HepG2 (cell line): ENCODE data around the gene PHF13. TPM values are rescaled to one million over a fixed set of nuclear protein-coding genes. Genes with fewer than 3 reads are reported as not detected.
A peak's percentile ranks its signal among the peaks of the same experiment; 100 is the strongest.

Experiments used
- BCL3 ChIP-seq: sonication (generic); formaldehyde crosslinking; IDR thresholded peaks from 2 replicates; pipeline ENCODE4 v1.5.1; 2020; ENCODE audit warnings: mild to moderate bottlenecking, missing genetic modification reagents, moderate library complexity
- DR1 ChIP-seq: sonication (generic); formaldehyde crosslinking; IDR thresholded peaks from 2 replicates; pipeline ENCODE4 v1.8.0; 2021; ENCODE audit warnings: mild to moderate bottlenecking, missing genetic modification reagents, inconsistent platforms
- DZIP1 ChIP-seq: sonication (generic); formaldehyde crosslinking; IDR thresholded peaks from 2 replicates; pipeline ENCODE4 v1.5.0; 2020; ENCODE audit warnings: mild to moderate bottlenecking, missing genetic modification reagents
- ISX ChIP-seq: sonication (generic); formaldehyde crosslinking; conservative IDR thresholded peaks from 2 replicates; pipeline ENCODE4 v1.5.0; 2020; ENCODE audit warnings: missing genetic modification reagents
- KLF9 ChIP-seq: IDR thresholded peaks from 2 replicates; pipeline ENCODE4 v1.6.1; 2016; ENCODE audit warnings: low read depth
- KMT2B ChIP-seq: IDR thresholded peaks from 2 replicates; pipeline ENCODE4 v1.6.1; 2016; ENCODE audit warnings: missing genetic modification reagents, missing compliant biosample characterization
- LBX2 ChIP-seq: sonication (generic); formaldehyde crosslinking; IDR thresholded peaks from 2 replicates; pipeline ENCODE4 v1.5.0; 2020; ENCODE audit warnings: missing genetic modification reagents, mild to moderate bottlenecking, borderline replicate concordance
- PITX1 ChIP-seq: sonication (generic); formaldehyde crosslinking; IDR thresholded peaks from 2 replicates; pipeline ENCODE4 v1.5.1; 2020; ENCODE audit warnings: mild to moderate bottlenecking, missing genetic modification reagents
- RBAK ChIP-seq: sonication (generic); formaldehyde crosslinking; IDR thresholded peaks from 2 replicates; pipeline ENCODE4 v1.5.1; 2020; ENCODE audit warnings: mild to moderate bottlenecking, missing genetic modification reagents
- TFE3 ChIP-seq: IDR thresholded peaks from 2 replicates; pipeline ENCODE4 v1.6.1; 2016
- ZBTB26 ChIP-seq: IDR thresholded peaks from 2 replicates; pipeline ENCODE4 v1.6.1; 2016; ENCODE audit warnings: missing compliant biosample characterization, missing genetic modification reagents, borderline replicate concordance
- ZFP36L2 ChIP-seq: sonication (generic); formaldehyde crosslinking; IDR thresholded peaks from 2 replicates; pipeline ENCODE4 v1.4.0; 2020; ENCODE audit warnings: missing genetic modification reagents
- ZKSCAN1 ChIP-seq: fragments of 150-350 bp; IDR thresholded peaks from 2 replicates; pipeline ENCODE4 v1.6.1; 2014; ENCODE audit warnings: low read length
- ZNF280B ChIP-seq: sonication (generic); formaldehyde crosslinking; IDR thresholded peaks from 2 replicates; pipeline ENCODE4 v1.5.0; 2020; ENCODE audit warnings: missing genetic modification reagents, mild to moderate bottlenecking, borderline replicate concordance
- ZNF354B ChIP-seq: sonication (generic); formaldehyde crosslinking; IDR thresholded peaks from 2 replicates; pipeline ENCODE4 v1.8.0; 2022; ENCODE audit warnings: mild to moderate bottlenecking, missing genetic modification reagents
- ZNF616 ChIP-seq: sonication (generic); formaldehyde crosslinking; IDR thresholded peaks from 2 replicates; pipeline ENCODE4 v1.5.0; 2020; ENCODE audit warnings: low read depth, mild to moderate bottlenecking, missing genetic modification reagents
- ZNF747 ChIP-seq: sonication (generic); formaldehyde crosslinking; IDR thresholded peaks from 2 replicates; pipeline ENCODE4 v1.8.1; 2023; ENCODE audit warnings: missing genetic modification reagents, mild to moderate bottlenecking, borderline replicate concordance
- ZUFSP ChIP-seq: sonication (generic); formaldehyde crosslinking; IDR thresholded peaks from 2 replicates; pipeline ENCODE4 v1.9.0; 2021; ENCODE audit warnings: missing genetic modification reagents, mild to moderate bottlenecking, borderline replicate concordance
- polyA plus RNA-seq, 8 experiments: library from polyadenylated mRNA; depleted of rRNA in 3 of 8; stranded (reverse) in 7 of 8; unstranded in 1 of 8; fragments of >200 nt; fragmentation: Illumina TruSeq in 4 of 8; extraction: Trizol in 4 of 8; gene quantifications; 2 replicates each; pipeline versions ENCODE4 v1.2.1 to v1.2.3, GENCODE V29; 2011 to 2016; ENCODE audit warnings: low read depth in 4 of 8, missing spikeins in 1 of 8, mixed read lengths in 1 of 8; ENCODE audit not compliant: insufficient read depth in 1 of 8
- total RNA-seq, 5 experiments: library from RNA; depleted of rRNA; stranded (reverse); fragments of >200 nt; fragmentation: Illumina TruSeq; extraction: Trizol; gene quantifications; 2 replicates each; pipeline ENCODE4 v1.2.3, GENCODE V29; 2016; ENCODE audit warnings: low read depth in 1 of 5

PHF13 gene
- total and polyA plus RNA-seq, 2 of the 13 experiments (the other 11 are each of a cell fraction or from before 2014, with no cell fraction given), result 4.7 to 7.4 TPM

- TF ChIP-seq ZFP36L2 (no peak), RBAK (CRISPR knock-in tag) (no peak), ZUFSP (CRISPR knock-in tag) (no peak), ISX (CRISPR knock-in tag) (0 out of 2 replicates have a peak, but pooled peaks have one; percentile 34), KLF9 (CRISPR knock-in tag) (no peak), ZNF354B (no peak), DR1 (no peak), DZIP1 (CRISPR knock-in tag) (no peak), ZKSCAN1 (no peak), ZNF616 (CRISPR knock-in tag) (peak; percentile 87), TFE3 (CRISPR knock-in tag) (no peak; the same call in 1 of the 2 replicates), ZBTB26 (no peak), KMT2B (CRISPR knock-in tag) (peak; percentile 50; the same call in 1 of the 2 replicates), BCL3 (CRISPR knock-in tag) (no peak; the same call in 1 of the 2 replicates), LBX2 (CRISPR knock-in tag) (no peak; the same call in 1 of the 2 replicates), ZNF747 (CRISPR knock-in tag) (no peak), ZNF280B (CRISPR knock-in tag) (0 out of 2 replicates have a peak, but pooled peaks have one; percentile 9), PITX1 (no peak)
Measured at GRCh38 chr1:6601923-6602668, 11.4 kb upstream of the PHF13 start (continued).
